OCI-LY1 (cell line): Measurements from ENCODE around the gene AXDND1.

Experiments
- EZH2 ChIP-seq: fragments of 200-600 bp; sonication (generic), shearing (Covaris generic); IDR thresholded peaks from 2 replicates; pipeline ENCODE4 v1.8.0; 2017; ENCODE audit warnings: borderline replicate concordance, mixed run types, mild to moderate bottlenecking, antibody characterized with exemption, low read length, moderate library complexity, mixed read lengths
- TF ChIP-seq, protein P1 (sequence below): fragments of 200-600 bp; sonication (generic), shearing (Covaris generic); IDR thresholded peaks from 2 replicates; pipeline ENCODE4 v1.5.1; 2017; ENCODE audit warnings: mild to moderate bottlenecking, antibody characterized with exemption, low read length, moderate library complexity, mixed read lengths

DNA sequence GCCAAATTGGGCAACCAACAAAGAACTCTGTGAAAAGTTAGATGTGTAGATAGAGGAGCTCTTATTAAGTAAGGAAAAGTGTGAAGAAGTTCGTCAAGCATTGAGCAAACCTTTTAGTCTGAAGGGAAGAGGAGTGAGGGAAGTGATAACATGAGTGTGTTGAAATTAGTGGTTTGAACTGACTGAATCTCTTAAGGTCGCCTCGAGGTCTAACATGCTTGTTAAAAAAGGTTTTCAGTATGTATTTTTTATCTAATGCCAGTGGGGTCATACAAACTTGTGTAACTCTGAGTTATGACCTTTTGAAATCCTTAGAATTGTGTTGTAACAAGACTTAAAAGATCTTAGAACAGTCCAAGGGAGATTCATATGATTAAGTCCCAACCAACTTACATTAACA is 38.1 kb upstream of the AXDND1 start:
- TF ChIP-seq, protein P1, sequence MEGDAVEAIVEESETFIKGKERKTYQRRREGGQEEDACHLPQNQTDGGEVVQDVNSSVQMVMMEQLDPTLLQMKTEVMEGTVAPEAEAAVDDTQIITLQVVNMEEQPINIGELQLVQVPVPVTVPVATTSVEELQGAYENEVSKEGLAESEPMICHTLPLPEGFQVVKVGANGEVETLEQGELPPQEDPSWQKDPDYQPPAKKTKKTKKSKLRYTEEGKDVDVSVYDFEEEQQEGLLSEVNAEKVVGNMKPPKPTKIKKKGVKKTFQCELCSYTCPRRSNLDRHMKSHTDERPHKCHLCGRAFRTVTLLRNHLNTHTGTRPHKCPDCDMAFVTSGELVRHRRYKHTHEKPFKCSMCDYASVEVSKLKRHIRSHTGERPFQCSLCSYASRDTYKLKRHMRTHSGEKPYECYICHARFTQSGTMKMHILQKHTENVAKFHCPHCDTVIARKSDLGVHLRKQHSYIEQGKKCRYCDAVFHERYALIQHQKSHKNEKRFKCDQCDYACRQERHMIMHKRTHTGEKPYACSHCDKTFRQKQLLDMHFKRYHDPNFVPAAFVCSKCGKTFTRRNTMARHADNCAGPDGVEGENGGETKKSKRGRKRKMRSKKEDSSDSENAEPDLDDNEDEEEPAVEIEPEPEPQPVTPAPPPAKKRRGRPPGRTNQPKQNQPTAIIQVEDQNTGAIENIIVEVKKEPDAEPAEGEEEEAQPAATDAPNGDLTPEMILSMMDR: no peak
- no peak for TF ChIP-seq EZH2
